ENCODE measurements around the gene DAPP1.
"Not testable (repeated sequence)": the region's sequence is repeated elsewhere in the genome, so short reads cannot be mapped to it uniquely, and the experiment has no call there.

DAPP1 gene, protein sequence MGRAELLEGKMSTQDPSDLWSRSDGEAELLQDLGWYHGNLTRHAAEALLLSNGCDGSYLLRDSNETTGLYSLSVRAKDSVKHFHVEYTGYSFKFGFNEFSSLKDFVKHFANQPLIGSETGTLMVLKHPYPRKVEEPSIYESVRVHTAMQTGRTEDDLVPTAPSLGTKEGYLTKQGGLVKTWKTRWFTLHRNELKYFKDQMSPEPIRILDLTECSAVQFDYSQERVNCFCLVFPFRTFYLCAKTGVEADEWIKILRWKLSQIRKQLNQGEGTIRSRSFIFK

DNA sequence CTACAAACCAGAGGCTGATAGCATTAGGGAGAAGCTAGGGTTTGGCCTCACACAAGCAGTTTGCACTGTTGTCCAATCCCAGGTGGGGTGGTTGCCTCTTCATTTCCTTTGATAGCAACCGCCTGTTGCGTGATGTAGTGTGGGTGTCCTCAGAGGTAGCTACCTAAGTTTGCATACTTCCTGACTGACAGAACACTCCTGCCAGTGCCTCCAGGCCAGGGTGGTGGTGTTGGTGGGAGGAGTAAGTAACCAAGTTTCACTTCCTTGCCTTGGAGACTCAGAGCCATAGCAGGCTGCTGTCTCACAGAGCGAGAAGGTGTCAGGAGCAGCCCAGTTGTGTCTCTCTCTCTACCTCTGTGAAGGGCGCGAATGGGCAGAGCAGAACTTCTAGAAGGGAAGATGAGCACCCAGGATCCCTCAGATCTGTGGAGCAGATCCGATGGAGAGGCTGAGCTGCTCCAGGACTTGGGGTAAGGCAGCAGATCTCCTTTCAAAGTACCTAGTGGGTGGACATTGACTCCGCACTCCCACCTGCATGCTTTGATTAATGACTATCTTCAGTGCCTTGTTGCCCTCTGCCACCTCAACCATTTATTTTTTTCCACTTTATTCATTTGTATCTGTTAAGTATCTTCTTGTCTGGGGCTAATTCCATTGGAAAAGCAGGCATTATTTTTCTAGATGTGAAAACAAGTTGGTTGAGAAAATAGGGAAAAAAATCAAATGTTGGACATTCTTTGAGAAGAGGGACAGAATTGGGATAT, at the start of gene DAPP1:
TSS of gene DAPP1 (plus strand) at position 283 of the 764 bp plus-strand sequence. CDS start at position 370, 87 bp downstream.
- POLR2A ChIA-PET, result interaction anchor here (0.5 to 1.9 kb wide), 4 partner anchors 34 to 133 kb away, joined by 3 to 7 read pairs (median 4); partner anchors contain the start of genes DNAJB14 and H2AZ1

DNA sequence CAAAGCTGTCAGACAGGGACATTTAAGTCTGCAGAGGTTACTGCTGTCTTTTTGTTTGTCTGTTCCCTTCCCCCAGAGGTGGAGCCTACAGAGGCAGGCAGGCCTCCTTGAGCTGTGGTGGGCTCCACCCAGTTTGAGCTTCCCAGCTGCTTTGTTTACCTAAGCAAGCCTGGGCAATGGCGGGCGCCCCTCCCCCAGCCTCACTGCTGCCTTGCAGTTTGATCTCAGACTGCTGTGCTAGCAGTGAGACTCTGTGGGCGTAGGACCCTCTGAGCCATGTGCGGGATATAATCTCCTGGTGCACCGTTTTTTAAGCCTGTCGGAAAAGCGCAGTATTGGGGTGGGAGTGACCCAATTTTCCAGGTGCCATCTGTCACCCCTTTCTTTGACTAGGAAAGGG, 45.8 kb upstream of the DAPP1 start:
- CTCF ChIA-PET; POLR2A ChIA-PET; DNase-seq (ENCODE audit: extremely low spot score): not testable (repeated sequence)

More for the DNA sequence above, at the start of gene DAPP1:
- TF ChIP-seq, protein P1, sequence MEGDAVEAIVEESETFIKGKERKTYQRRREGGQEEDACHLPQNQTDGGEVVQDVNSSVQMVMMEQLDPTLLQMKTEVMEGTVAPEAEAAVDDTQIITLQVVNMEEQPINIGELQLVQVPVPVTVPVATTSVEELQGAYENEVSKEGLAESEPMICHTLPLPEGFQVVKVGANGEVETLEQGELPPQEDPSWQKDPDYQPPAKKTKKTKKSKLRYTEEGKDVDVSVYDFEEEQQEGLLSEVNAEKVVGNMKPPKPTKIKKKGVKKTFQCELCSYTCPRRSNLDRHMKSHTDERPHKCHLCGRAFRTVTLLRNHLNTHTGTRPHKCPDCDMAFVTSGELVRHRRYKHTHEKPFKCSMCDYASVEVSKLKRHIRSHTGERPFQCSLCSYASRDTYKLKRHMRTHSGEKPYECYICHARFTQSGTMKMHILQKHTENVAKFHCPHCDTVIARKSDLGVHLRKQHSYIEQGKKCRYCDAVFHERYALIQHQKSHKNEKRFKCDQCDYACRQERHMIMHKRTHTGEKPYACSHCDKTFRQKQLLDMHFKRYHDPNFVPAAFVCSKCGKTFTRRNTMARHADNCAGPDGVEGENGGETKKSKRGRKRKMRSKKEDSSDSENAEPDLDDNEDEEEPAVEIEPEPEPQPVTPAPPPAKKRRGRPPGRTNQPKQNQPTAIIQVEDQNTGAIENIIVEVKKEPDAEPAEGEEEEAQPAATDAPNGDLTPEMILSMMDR (IDR thresholded peaks at IDR 0.05; ENCODE audit: control extremely low read depth, extremely low read depth, low read depth, missing control alignments), result no peak
- CTCF ChIA-PET, result interaction anchor here (0.8 to 4.0 kb wide), 11 partner anchors 8 to 135 kb away, joined by 3 to 29 read pairs (median 4); partner anchors contain the start of gene DNAJB14
- peak; percentile 74 for DNase-seq (ENCODE audit: extremely low spot score)

DNA sequence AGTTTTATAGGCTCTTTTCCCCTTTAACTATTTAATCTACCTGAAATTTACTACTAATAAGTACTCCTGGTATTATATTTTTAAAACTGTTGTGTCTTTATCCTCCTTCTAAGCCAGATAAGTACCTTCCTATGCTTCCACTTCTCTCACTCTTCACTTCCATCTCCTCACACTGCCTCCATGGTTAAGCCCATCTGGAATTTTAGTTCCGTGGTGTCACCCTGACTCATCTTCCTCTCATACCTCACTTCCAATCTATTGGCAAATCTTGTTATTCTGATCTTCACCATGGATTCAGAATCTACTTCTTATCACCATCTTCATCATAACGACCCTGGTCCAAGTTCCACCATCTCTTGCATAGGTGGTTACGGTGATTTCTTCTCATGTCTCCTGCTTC, 32.7 kb upstream of the DAPP1 start:
- CTCF ChIA-PET, result no interaction called here
- POLR2A ChIA-PET, result no interaction called here
- TF ChIP-seq, protein P1 (IDR thresholded peaks at IDR 0.05; ENCODE audit: control extremely low read depth, extremely low read depth, low read depth, missing control alignments), result no peak
- no peak for DNase-seq (ENCODE audit: extremely low spot score)

DNA sequence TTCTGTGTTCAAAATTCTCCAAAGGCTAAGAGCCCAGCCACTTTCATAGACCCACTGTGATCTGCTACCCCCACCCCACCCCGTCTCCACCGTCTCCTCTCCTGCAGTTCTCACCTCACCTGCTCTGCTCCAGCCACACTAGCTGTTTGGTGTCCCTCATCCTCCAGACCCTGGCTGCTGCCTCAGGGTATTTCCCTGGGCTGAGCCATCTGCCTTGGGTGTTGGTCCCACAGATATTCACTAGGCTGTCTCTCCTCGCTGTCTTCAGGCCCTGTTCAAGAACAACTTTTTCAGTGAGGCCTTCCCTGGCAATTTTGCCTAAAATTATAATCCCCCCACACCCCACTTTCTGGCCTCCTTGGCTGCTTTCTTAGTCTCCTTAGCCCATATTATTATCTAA, 31.8 kb upstream of the DAPP1 start:
- TF ChIP-seq, protein P1 (IDR thresholded peaks at IDR 0.05; ENCODE audit: control extremely low read depth, extremely low read depth, low read depth, missing control alignments), result no peak
- CTCF ChIA-PET, result no interaction called here
- no peak for DNase-seq (ENCODE audit: extremely low spot score)
- POLR2A ChIA-PET, result no interaction called here

DNA sequence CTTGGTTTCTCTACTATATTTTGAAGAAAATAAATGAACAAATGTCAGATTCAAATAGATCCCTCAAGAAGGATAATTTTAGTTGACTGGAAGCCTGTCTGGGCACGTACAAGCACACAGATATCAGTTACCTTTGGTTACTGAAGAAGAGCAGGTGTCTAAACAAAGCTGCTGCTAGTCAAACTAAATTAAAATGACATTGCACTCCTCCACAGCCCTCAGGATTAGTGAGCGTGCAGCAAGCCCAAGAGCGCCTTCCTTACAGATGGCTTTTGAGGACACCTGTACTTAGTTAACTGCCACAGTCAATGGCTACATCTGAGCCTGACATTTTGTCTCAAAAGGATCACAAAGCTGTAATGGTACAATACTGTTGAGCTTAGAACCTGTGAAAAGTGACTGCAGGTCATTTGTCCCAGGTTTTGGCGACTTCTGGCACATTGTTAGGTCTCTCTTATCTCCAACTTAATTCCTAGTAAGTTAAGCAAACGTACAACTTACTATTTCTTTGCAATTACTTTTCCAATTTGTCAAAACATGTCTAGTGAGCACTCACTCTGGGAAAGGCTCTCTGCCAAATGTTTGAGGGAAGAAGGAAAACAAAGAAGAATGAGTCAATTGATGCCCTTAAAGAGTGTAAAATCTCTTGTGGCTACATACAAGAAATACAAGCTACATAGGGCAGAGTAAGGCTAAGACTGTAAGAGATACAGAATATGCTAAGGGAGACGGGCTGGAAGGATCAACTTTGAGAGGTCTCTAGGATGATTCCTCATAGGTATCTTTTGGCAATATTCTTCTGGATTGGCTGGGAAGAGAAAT, 25.6 kb upstream of the DAPP1 start:
- DNase-seq (ENCODE audit: extremely low spot score), result no peak
- ChIA-PET CTCF (interaction anchor here (1.0 kb wide), 1 partner anchor 9 kb away, joined by 4 read pairs; no protein-coding TSS in a partner anchor), POLR2A (no interaction called here)
- TF ChIP-seq, protein P1 (IDR thresholded peaks at IDR 0.05; ENCODE audit: control extremely low read depth, extremely low read depth, low read depth, missing control alignments), result no peak

DNA sequence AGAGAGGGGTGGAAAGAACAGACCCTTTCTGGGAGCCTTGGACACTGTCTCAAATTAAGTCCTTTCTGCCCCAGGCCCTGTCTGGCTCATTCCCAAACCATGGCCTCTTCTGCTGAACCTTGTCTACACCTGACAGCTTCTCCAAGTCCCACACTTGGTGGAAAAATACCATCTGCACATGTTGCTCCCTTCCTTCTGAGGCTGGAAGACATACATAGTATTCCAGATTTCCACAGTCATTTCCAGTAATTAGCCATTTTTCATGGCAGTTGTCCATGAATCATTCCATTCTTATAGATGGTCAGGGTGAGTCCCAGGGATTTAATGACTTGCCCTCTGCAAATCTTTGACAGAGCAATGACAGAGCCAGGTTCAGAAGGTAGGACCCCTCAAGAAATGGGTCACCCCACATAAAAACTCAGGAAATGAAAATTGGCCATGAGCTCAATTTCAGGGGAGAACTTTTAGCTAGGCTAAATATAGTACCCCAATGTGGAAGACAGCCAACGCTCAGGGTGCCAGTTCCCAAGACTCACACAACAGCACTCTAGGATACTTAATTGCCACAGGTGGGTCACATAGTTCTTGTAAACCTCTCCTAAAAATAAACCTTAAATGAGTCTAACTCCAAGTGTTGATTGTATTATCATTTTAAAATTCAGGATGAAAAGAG, 16.2 kb upstream of the DAPP1 start:
- no peak for DNase-seq (ENCODE audit: extremely low spot score)
- POLR2A ChIA-PET, result no interaction called here
- TF ChIP-seq, protein P1 (IDR thresholded peaks at IDR 0.05; ENCODE audit: control extremely low read depth, extremely low read depth, low read depth, missing control alignments), result no peak
- CTCF ChIA-PET, result interaction anchor here (0.8 to 9.0 kb wide), 3 partner anchors 10 to 240 kb away, joined by 3 to 79 read pairs (median 4); no protein-coding TSS in a partner anchor

Data from GM10248 (cell line).